ENCODE measurements around the gene CXCL6. TPM values are rescaled to one million over a fixed set of nuclear protein-coding genes. Genes with fewer than 3 reads are reported as not detected.

CXCL6 gene
- polyA plus RNA-seq, 1 of the 3 experiments (the other 2 are of a cell fraction), result 0.02 TPM

GRCh38 chr4:73853246-73853704, 16.8 kb downstream of the CXCL6 start, which contains the start of gene PF4V1:
PF4V1 (plus strand) TSS chr4:73853296; CDS start chr4:73853363, 67 bp downstream.
- Histone ChIP-seq H2AFZ (ENCODE audit: low read depth) (no peak within 1 kb of the TSS), H3K27me3 (ENCODE audit: insufficient read depth) (peaks cover 5% of the 10 kb centered on the region; the same call in 1 of the 2 replicates), H3K4me2 (no peak within 1 kb of the TSS), H4K20me1 (ENCODE audit: insufficient read depth) (no peaks in the 10 kb centered on the region), H3K27ac (ENCODE audit: low read depth in 2 of 2, low read length in 1 of 2) (no peak within 1 kb of the TSS), H3K79me2 (ENCODE audit: insufficient read depth) (no peaks in the 10 kb centered on the region), H3K36me3 (replicated peaks in 1 of 2; ENCODE audit: control insufficient read depth in 1 of 2, insufficient read depth in 2 of 2, low read length in 1 of 2) (no peaks in the 10 kb centered on the region), H3K4me3 (ENCODE audit: low read depth in 2 of 2, low read length in 1 of 2) (no peak within 1 kb of the TSS), H3K9me3 (no peaks in the 10 kb centered on the region), H3K9me2 (no peaks in the 10 kb centered on the region), H3K9ac (no peak within 1 kb of the TSS), H3F3A (replicated peaks; ENCODE audit: insufficient read depth) (no peaks in the 10 kb centered on the region), H3K4me1 (ENCODE audit: control insufficient read depth in 1 of 2, insufficient read depth in 2 of 2, low read depth in 1 of 2, low read length in 1 of 2) (no peaks in the 10 kb centered on the region)
- DNase-seq, result no peak
- 13% methylated on average over 9 of the region's 22 CpGs for whole genome bisulfite sequencing (ENCODE audit: low lambda C conversion rate)
- CTCF ChIA-PET, result no interaction called here
- TF ChIP-seq TAF1 (IDR thresholded peaks at IDR 0.05; ENCODE audit: borderline replicate concordance, low read depth, low read length) (no peak), TCF12 (IDR thresholded peaks at IDR 0.05) (no peak), FOSL2 (IDR thresholded peaks at IDR 0.05; ENCODE audit: borderline replicate concordance, low read depth) (no peak), REST (IDR thresholded peaks at IDR 0.05; ENCODE audit: low read depth, low read length) (no peak), RCOR1 (IDR thresholded peaks at IDR 0.05; ENCODE audit: low read length) (no peak), ELF1 (IDR thresholded peaks at IDR 0.05) (no peak), MEF2A (IDR thresholded peaks at IDR 0.05; ENCODE audit: borderline replicate concordance, low read depth) (no peak), NRF1 (IDR thresholded peaks at IDR 0.05; ENCODE audit: low read depth, low read length) (no peak)
- POLR2A ChIA-PET, result interaction anchor here (0.7 kb wide), 1 partner anchor 568 kb away, joined by 3 read pairs; no protein-coding TSS in a partner anchor

DNA sequence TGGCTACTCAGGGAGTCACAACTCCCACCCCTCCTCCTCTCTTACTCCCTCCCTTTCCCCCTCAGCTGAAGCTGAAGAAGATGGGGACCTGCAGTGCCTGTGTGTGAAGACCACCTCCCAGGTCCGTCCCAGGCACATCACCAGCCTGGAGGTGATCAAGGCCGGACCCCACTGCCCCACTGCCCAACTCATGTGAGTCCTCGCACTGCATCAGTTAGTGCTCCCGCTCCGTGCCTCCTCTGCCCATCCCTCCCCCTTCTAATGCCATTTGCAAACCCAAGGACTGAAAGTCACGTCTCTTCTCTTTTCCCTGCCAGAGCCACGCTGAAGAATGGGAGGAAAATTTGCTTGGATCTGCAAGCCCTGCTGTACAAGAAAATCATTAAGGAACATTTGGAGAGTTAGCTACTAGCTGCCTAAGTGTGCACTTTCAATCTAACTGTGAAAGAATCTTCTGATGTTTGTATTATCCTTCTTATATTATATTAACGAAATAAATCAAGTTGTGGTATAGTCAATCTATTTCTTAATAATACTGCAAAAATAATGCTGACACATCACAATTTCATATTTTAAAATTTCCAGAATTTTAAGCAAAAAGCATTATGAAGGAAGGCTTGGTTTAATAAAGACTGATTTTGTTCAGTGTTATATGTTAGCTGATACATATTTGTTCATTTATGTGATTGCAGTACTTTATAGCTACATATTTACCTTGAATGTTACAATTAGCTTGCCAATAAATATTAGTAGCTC, 17.4 kb downstream of the CXCL6 start:
- no peaks in the 10 kb centered on the region for H3F3A ChIP-seq (replicated peaks; ENCODE audit: insufficient read depth)
- peaks cover 7% of the 10 kb centered on the region; the same call in 1 of the 2 replicates for H3K27me3 ChIP-seq (ENCODE audit: insufficient read depth)
- H3K9me3 ChIP-seq, result no peaks in the 10 kb centered on the region
- H3K79me2 ChIP-seq (ENCODE audit: insufficient read depth), result no peaks in the 10 kb centered on the region
- H3K4me2 ChIP-seq, result no peak overlapping the region
- DNase-seq, result no peak
- no peaks in the 10 kb centered on the region for H4K20me1 ChIP-seq (ENCODE audit: insufficient read depth)
- ChIA-PET POLR2A (no interaction called here), CTCF (no interaction called here)
- no peak overlapping the region for H3K27ac ChIP-seq (ENCODE audit: low read depth in 2 of 2, low read length in 1 of 2)
- H3K9me2 ChIP-seq, result no peaks in the 10 kb centered on the region
- no peaks in the 10 kb centered on the region for H3K4me1 ChIP-seq (ENCODE audit: control insufficient read depth in 1 of 2, insufficient read depth in 2 of 2, low read depth in 1 of 2, low read length in 1 of 2)
- 12% methylated on average over 8 of the region's 8 CpGs for WGBS (ENCODE audit: low lambda C conversion rate)
- no peaks in the 10 kb centered on the region for H3K36me3 ChIP-seq (replicated peaks in 1 of 2; ENCODE audit: control insufficient read depth in 1 of 2, insufficient read depth in 2 of 2, low read length in 1 of 2)
- no peak overlapping the region for H2AFZ ChIP-seq (ENCODE audit: low read depth)
- H3K9ac ChIP-seq, result no peak overlapping the region
- H3K4me3 ChIP-seq (ENCODE audit: low read depth in 2 of 2, low read length in 1 of 2), result no peak overlapping the region
- TF ChIP-seq RCOR1 (IDR thresholded peaks at IDR 0.05; ENCODE audit: low read length) (no peak), TCF12 (IDR thresholded peaks at IDR 0.05) (no peak), CHD2 (IDR thresholded peaks at IDR 0.05; ENCODE audit: low read length, partially characterized antibody) (no peak), SMC3 (IDR thresholded peaks at IDR 0.05; ENCODE audit: low read depth, low read length) (no peak), RFX5 (IDR thresholded peaks at IDR 0.05; ENCODE audit: low read length) (no peak), NRF1 (IDR thresholded peaks at IDR 0.05; ENCODE audit: low read depth, low read length) (no peak), TAF1 (IDR thresholded peaks at IDR 0.05; ENCODE audit: borderline replicate concordance, low read depth, low read length) (no peak), IRF3 (IDR thresholded peaks at IDR 0.05; ENCODE audit: low read depth, low read length) (no peak), PBX3 (IDR thresholded peaks at IDR 0.05) (no peak), POLR2AphosphoS5 (IDR thresholded peaks at IDR 0.05; ENCODE audit: low read depth, low read length) (no peak), FOXJ3 (CRISPR knock-in tag; IDR thresholded peaks at IDR 0.05) (no peak), RXRA (IDR thresholded peaks at IDR 0.05; ENCODE audit: borderline replicate concordance, low read depth) (no peak), EZH2phosphoT487 (IDR thresholded peaks at IDR 0.05; ENCODE audit: borderline replicate concordance, low read depth) (no peak), MEF2A (IDR thresholded peaks at IDR 0.05; ENCODE audit: borderline replicate concordance, low read depth) (no peak)
- TF ChIP-seq, protein P1, sequence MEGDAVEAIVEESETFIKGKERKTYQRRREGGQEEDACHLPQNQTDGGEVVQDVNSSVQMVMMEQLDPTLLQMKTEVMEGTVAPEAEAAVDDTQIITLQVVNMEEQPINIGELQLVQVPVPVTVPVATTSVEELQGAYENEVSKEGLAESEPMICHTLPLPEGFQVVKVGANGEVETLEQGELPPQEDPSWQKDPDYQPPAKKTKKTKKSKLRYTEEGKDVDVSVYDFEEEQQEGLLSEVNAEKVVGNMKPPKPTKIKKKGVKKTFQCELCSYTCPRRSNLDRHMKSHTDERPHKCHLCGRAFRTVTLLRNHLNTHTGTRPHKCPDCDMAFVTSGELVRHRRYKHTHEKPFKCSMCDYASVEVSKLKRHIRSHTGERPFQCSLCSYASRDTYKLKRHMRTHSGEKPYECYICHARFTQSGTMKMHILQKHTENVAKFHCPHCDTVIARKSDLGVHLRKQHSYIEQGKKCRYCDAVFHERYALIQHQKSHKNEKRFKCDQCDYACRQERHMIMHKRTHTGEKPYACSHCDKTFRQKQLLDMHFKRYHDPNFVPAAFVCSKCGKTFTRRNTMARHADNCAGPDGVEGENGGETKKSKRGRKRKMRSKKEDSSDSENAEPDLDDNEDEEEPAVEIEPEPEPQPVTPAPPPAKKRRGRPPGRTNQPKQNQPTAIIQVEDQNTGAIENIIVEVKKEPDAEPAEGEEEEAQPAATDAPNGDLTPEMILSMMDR (IDR thresholded peaks at IDR 0.05), result no peak
